ENCODE data around the gene ADAMTS9.

ADAMTS9 gene

DNA sequence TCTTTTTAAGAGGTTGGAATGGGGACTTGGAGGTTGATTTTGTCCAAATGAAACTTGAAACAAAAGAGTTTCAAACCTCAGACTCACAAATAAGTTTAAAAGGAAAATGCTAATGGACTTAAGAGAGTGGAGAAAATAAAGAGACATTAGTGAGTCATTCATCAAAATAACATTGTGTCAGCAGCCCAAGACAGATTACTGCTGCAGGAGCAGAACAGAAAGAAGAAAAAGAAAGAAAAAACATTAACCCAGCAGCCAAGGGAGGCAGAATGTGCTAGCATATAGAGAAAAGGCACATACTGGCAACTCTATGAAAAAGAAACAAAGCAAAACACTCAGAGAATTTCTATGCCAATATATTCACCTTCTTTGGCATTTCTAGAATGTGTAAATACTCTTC lies 42.6 kb downstream of the ADAMTS9 start:
- H3K79me2 ChIP-seq (ENCODE audit: insufficient read depth, low read length) = no peaks in the 10 kb centered on the region
- TF ChIP-seq, protein P1, sequence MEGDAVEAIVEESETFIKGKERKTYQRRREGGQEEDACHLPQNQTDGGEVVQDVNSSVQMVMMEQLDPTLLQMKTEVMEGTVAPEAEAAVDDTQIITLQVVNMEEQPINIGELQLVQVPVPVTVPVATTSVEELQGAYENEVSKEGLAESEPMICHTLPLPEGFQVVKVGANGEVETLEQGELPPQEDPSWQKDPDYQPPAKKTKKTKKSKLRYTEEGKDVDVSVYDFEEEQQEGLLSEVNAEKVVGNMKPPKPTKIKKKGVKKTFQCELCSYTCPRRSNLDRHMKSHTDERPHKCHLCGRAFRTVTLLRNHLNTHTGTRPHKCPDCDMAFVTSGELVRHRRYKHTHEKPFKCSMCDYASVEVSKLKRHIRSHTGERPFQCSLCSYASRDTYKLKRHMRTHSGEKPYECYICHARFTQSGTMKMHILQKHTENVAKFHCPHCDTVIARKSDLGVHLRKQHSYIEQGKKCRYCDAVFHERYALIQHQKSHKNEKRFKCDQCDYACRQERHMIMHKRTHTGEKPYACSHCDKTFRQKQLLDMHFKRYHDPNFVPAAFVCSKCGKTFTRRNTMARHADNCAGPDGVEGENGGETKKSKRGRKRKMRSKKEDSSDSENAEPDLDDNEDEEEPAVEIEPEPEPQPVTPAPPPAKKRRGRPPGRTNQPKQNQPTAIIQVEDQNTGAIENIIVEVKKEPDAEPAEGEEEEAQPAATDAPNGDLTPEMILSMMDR (conservative IDR thresholded peaks at IDR 0.05; ENCODE audit: low read length) = no peak
- no peak for TF ChIP-seq EZH2phosphoT487 (IDR thresholded peaks at IDR 0.05; ENCODE audit: borderline replicate concordance)
- no peaks in the 10 kb centered on the region for H3K4me1 ChIP-seq (ENCODE audit: insufficient read depth, low read length, poor library complexity, severe bottlenecking)
- H2AFZ ChIP-seq (ENCODE audit: low read length) = no peak overlapping the region
- H3K27me3 ChIP-seq (ENCODE audit: insufficient read depth, low read length, poor library complexity, severe bottlenecking) = no peaks in the 10 kb centered on the region
- H3K36me3 ChIP-seq (ENCODE audit: insufficient read depth, low read length) = no peaks in the 10 kb centered on the region
- H3F3A ChIP-seq (ENCODE audit: low read depth) = no peaks in the 10 kb centered on the region
- no peaks in the 10 kb centered on the region for H4K20me1 ChIP-seq (ENCODE audit: insufficient read depth, low read length, poor library complexity, severe bottlenecking)
- H3K9me3 ChIP-seq (ENCODE audit: insufficient read depth, low read depth, low read length) = no peaks in the 10 kb centered on the region
- no peak overlapping the region for H3K4me2 ChIP-seq (ENCODE audit: low read depth, low read length, poor library complexity, severe bottlenecking)
- H3K9ac ChIP-seq (ENCODE audit: low read depth, low read length, poor library complexity, severe bottlenecking) = no peak overlapping the region
- H3K9me2 ChIP-seq (replicated peaks; ENCODE audit: low read depth, low read length) = no peaks in the 10 kb centered on the region
- H3K4me3 ChIP-seq (ENCODE audit: low read length, poor library complexity, severe bottlenecking) = no peak overlapping the region

DNA sequence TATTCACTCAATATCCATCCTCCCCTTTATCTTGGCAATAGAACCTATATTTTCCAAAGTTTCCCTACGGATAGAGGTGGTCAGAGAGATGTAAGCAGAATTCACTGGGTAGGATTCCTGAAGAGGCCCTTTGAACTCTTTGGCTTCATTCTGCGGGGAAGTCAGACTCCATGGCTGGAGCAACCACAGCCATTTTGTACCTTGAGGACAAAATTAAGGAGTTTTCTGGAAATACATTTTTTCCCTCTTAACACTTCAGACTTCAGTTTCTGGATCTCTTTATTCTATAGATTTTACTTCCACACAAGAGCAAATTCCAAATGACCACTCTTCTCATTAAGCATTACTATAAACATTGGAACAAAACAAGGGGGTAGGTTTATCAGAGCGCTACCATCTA lies 43.3 kb downstream of the ADAMTS9 start:
- TF ChIP-seq EZH2phosphoT487 (IDR thresholded peaks at IDR 0.05; ENCODE audit: borderline replicate concordance) = no peak
- TF ChIP-seq, protein P1 (conservative IDR thresholded peaks at IDR 0.05; ENCODE audit: low read length) = no peak
- Histone ChIP-seq H3K79me2 (ENCODE audit: insufficient read depth, low read length) (no peaks in the 10 kb centered on the region), H3K9me3 (ENCODE audit: insufficient read depth, low read depth, low read length) (no peaks in the 10 kb centered on the region), H2AFZ (ENCODE audit: low read length) (no peak overlapping the region), H3K4me3 (ENCODE audit: low read length, poor library complexity, severe bottlenecking) (no peak overlapping the region), H3F3A (ENCODE audit: low read depth) (no peaks in the 10 kb centered on the region), H3K9ac (ENCODE audit: low read depth, low read length, poor library complexity, severe bottlenecking) (no peak overlapping the region), H3K9me2 (replicated peaks; ENCODE audit: low read depth, low read length) (no peaks in the 10 kb centered on the region), H3K27me3 (ENCODE audit: insufficient read depth, low read length, poor library complexity, severe bottlenecking) (no peaks in the 10 kb centered on the region), H3K4me1 (ENCODE audit: insufficient read depth, low read length, poor library complexity, severe bottlenecking) (no peaks in the 10 kb centered on the region), H3K4me2 (ENCODE audit: low read depth, low read length, poor library complexity, severe bottlenecking) (no peak overlapping the region), H4K20me1 (ENCODE audit: insufficient read depth, low read length, poor library complexity, severe bottlenecking) (no peaks in the 10 kb centered on the region), H3K36me3 (ENCODE audit: insufficient read depth, low read length) (no peaks in the 10 kb centered on the region)

DNA sequence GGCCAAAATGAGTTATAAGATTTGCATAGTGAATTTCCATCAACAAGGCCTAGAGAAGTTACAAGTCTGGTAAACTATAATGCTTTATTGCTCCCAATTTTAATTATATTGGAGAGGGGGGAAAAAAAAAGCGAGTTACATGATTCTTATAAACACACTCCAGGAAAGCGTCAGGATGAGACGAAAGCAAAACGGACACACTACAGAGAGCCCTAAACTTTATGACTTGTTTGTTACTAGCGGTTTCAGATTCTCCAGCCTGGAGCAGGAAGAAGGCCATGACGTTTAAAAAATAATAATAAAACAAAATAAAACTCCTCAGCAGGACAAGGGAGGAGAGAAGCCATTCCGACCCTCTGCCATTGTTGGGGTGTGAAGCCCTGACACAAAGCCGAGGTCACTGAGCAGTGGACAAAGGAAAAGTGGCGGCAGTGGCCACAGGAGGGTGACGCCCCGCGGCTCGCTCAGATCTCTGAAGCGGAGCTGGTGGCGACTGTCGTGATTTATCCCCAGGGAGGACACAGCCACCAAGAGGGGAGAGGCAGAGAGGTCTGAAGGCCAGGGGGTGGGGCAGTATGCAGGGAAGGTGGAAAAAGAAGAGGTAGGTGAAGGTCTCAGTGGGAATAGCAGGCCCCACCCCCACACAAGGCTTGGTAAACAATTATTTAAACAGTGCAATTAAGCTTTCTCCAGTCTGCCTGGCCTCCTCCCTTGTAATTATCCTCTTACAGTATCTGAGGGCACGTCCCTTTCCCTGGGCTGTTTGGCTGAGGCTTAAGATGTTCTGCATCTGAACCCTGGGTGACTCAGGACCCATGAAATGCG lies 45.3 kb downstream of the ADAMTS9 start:
- Histone ChIP-seq H3K4me3 (ENCODE audit: low read length, poor library complexity, severe bottlenecking) (no peak overlapping the region), H3K9me2 (replicated peaks; ENCODE audit: low read depth, low read length) (no peaks in the 10 kb centered on the region), H2AFZ (ENCODE audit: low read length) (no peak overlapping the region)

More for the DNA sequence above, 45.3 kb downstream of the ADAMTS9 start:
- no peaks in the 10 kb centered on the region for H4K20me1 ChIP-seq (ENCODE audit: insufficient read depth, low read length, poor library complexity, severe bottlenecking)
- no peaks in the 10 kb centered on the region for H3K36me3 ChIP-seq (ENCODE audit: insufficient read depth, low read length)
- no peak for TF ChIP-seq EZH2phosphoT487 (IDR thresholded peaks at IDR 0.05; ENCODE audit: borderline replicate concordance)
- TF ChIP-seq, protein P1 (conservative IDR thresholded peaks at IDR 0.05; ENCODE audit: low read length) = no peak
- no peaks in the 10 kb centered on the region for H3K79me2 ChIP-seq (ENCODE audit: insufficient read depth, low read length)
- no peaks in the 10 kb centered on the region for H3K4me1 ChIP-seq (ENCODE audit: insufficient read depth, low read length, poor library complexity, severe bottlenecking)
- H3F3A ChIP-seq (ENCODE audit: low read depth) = no peaks in the 10 kb centered on the region
- H3K27me3 ChIP-seq (ENCODE audit: insufficient read depth, low read length, poor library complexity, severe bottlenecking) = no peaks in the 10 kb centered on the region
- no peak overlapping the region for H3K9ac ChIP-seq (ENCODE audit: low read depth, low read length, poor library complexity, severe bottlenecking)
- no peak overlapping the region for H3K4me2 ChIP-seq (ENCODE audit: low read depth, low read length, poor library complexity, severe bottlenecking)
- H3K9me3 ChIP-seq (ENCODE audit: insufficient read depth, low read depth, low read length) = no peaks in the 10 kb centered on the region

Measured in Loucy (cell line).